ENCODE measurements around the gene LCN12.

Gene LCN12

DNA sequence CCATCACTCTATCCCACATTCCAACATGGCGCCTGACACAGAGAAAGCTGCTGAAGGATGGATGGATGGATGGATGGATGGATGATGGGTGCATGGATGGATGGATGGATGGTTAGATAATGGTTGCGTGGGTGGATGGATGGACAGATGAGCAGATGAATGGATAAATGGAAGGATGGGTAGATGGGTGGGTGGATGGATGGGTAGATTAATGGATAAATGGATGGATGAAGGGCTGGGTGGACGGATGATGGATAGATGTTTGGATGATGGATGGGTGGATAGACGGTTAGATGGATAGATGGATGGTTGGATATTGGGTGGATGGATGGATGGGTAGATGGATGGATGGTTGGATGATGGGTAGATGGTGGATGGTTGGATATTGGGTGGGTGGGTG, 4.5 kb downstream of the LCN12 start:
- TF ChIP-seq, protein P1, sequence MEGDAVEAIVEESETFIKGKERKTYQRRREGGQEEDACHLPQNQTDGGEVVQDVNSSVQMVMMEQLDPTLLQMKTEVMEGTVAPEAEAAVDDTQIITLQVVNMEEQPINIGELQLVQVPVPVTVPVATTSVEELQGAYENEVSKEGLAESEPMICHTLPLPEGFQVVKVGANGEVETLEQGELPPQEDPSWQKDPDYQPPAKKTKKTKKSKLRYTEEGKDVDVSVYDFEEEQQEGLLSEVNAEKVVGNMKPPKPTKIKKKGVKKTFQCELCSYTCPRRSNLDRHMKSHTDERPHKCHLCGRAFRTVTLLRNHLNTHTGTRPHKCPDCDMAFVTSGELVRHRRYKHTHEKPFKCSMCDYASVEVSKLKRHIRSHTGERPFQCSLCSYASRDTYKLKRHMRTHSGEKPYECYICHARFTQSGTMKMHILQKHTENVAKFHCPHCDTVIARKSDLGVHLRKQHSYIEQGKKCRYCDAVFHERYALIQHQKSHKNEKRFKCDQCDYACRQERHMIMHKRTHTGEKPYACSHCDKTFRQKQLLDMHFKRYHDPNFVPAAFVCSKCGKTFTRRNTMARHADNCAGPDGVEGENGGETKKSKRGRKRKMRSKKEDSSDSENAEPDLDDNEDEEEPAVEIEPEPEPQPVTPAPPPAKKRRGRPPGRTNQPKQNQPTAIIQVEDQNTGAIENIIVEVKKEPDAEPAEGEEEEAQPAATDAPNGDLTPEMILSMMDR (IDR thresholded peaks at IDR 0.05; ENCODE audit: insufficient read depth, low read depth, low read length, missing control alignments): no peak
- H3K4me3 ChIP-seq (ENCODE audit: low read length): no peak overlapping the region
- DNase-seq (ENCODE audit: low read depth): no peak

DNA sequence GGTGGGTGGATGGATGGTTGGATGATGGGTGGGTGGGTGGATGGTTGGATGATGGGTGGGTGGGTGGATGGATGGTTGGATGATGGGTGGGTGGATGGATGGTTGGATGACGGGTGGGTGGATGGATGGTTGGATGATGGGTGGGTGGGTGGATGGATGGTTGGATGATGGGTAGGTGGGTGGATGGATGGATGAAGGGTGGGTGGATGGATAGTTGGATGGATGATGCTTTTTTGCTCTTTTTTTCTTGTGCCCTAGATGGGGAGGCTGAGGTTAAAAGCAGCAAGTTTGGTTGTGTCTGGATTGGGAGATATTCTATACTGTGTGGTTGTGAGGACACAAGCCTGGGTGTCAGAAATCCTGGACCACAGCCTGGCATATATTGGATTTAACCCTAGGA, 5.4 kb downstream of the LCN12 start:
- TF ChIP-seq, protein P1 (IDR thresholded peaks at IDR 0.05; ENCODE audit: insufficient read depth, low read depth, low read length, missing control alignments): no peak
- H3K4me3 ChIP-seq (ENCODE audit: low read length): no peak overlapping the region
- DNase-seq (ENCODE audit: low read depth): no peak

DNA sequence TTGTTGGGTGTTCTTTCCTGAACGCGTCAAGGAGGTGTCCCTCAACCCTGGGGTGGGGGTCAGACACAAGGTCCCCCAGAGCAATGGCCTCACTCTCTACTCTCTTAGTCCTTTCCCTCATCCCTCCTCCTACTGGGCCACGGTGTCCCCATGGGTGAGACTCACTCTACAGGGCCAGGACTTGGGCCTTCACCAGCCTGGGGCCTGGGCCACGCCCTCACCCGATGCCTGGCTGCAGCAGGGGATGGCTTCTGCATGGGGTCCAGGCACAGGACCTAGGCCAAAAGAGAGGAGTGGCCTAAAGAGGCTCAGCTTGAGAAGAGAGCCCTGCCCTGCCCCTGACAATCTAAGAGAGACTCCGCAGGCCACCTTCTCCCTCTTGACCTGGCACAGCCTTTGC, 5.8 kb downstream of the LCN12 start:
- TF ChIP-seq, protein P1 (IDR thresholded peaks at IDR 0.05; ENCODE audit: insufficient read depth, low read depth, low read length, missing control alignments): no peak
- H3K4me3 ChIP-seq (ENCODE audit: low read length): no peak overlapping the region
- DNase-seq (ENCODE audit: low read depth): no peak

DNA sequence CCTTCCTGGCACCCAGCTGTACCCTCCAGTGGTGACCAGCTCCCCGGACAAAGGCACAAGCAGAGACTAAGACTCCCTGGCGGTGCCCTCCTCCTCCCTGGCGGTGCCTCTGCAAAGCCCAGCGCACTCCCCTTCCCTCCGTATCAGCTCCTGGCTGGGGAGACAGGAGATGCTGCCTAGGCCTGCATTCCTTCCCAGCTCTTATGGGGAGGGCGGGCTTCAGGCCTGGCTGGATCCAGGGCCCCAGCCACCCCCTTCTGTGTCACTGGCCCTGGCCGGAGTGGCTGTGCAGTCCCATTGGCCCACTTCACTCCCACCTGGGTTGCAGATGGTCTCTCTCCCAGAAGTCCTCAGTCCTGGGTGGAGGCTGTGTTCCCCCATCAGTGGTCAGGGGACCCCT, 6.4 kb downstream of the LCN12 start:
- TF ChIP-seq, protein P1 (IDR thresholded peaks at IDR 0.05; ENCODE audit: insufficient read depth, low read depth, low read length, missing control alignments): no peak
- DNase-seq (ENCODE audit: low read depth): no peak
- H3K4me3 ChIP-seq (ENCODE audit: low read length): no peak overlapping the region

DNA sequence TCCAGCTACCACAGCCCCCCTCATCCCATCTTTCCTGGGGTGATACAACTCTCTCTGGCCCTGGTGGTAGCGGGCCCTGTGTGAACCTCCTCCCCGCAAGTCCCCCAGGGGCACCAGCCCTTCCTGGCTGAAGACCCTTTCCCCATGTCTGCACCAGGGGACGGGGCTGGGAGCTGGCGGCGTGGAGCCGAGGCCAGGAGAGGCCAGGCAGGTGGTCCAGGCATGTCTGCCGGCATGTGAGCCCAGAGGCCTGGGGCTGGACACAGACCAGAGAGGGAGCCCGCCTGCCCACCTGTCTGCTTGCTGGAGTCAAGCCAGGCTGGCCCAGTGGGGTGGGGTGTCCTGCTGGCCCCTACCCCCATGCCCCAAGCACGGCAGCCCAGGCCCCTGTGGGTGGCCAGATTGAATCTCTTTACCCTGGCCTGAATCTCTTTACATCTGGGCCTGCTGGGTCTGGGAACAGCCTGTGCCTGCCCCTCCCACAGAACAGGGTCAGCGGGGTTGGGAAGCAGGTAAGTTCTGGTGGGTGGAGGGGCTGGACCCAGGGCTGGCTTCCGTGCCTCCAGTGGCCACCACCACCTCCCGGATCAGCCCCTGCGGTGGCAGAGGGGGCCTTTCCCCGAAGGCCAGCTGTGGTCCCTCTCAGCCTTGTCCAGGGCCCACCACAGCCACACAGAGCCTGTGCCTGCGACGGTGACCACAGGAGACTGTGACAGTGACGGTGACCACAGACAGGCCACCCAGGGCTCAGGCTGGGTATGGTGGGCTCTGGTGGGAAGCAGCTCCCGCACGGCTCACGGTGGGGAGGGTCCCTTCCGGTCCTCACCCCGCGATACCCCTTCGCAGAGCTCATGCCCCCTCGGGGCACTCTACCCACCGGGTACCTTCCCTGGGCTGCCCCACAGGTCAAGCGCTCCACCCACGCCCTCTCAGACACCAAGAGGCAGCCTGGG, 7.1 kb downstream of the LCN12 start:
- DNase-seq (ENCODE audit: low read depth): no peak
- no peak overlapping the region for H3K4me3 ChIP-seq (ENCODE audit: low read length)
- TF ChIP-seq, protein P1 (IDR thresholded peaks at IDR 0.05; ENCODE audit: insufficient read depth, low read depth, low read length, missing control alignments): no peak

DNA sequence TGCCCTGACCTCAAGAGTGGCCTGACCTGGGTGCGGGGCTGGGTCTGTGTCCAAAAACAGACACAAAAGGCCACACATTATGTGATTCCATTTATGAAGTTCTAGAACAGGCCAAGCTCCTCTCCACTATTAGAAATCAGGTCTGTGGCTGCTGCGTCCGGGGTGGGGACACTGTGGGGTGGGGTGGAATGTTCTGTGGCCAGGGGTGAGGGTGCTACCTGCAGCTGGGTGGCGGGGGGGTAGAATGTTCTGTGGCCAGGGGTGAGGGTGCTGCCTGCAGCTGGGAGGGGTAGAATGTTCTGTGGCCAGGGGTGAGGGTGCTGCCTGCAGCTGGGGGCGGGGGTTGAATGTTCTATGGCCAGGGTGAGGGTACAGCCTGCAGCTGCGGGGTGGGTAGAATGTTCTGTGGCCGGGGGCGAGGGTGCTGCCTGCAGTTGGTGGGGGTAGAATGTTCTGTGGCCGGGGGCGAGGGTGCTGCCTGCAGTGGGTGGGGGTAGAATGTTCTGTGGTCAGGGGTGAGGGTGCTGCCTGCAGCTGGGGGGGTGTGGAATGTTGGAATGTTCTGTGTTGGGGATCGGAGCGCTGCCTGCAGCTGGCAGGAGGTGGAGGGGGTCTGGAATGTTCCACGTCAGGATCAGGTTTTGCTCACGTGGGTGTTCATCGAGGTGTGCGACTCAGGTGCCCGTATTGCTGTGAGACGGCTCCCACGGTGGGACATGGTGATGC, 8.3 kb downstream of the LCN12 start:
- TF ChIP-seq, protein P1 (IDR thresholded peaks at IDR 0.05; ENCODE audit: insufficient read depth, low read depth, low read length, missing control alignments): no peak
- DNase-seq (ENCODE audit: low read depth): no peak
- no peak overlapping the region for H3K4me3 ChIP-seq (ENCODE audit: low read length)

All from epithelial cell of esophagus (primary cell).